ENCODE results near the gene PECR.

GRCh38 chr2:216034065-216034464, 47.5 kb downstream of the PECR start:
- TF ChIP-seq GABPB1 (CRISPR knock-in tag; IDR thresholded peaks at IDR 0.05) (no peak), CEBPB (tag; IDR thresholded peaks at IDR 0.05) (no peak), MAX (CRISPR knock-in tag; IDR thresholded peaks at IDR 0.05) (no peak), CTCF (IDR thresholded peaks at IDR 0.05 in 2 of 3, conservative IDR thresholded peaks at IDR 0.05 in 1 of 3; ENCODE audit: insufficient read depth in 2 of 3, low read depth in 1 of 3, low read length in 3 of 3) (peak; percentile 57 to 77 (median 69)), POLR2A (conservative IDR thresholded peaks at IDR 0.05) (no peak), RFX5 (IDR thresholded peaks at IDR 0.05; ENCODE audit: low read depth, low read length) (no peak), POLR2H (tag; IDR thresholded peaks at IDR 0.05; ENCODE audit: low read depth) (no peak), BRD9 (IDR thresholded peaks at IDR 0.05; ENCODE audit: low read depth, partially characterized antibody) (no peak), NCOA2 (IDR thresholded peaks at IDR 0.05; ENCODE audit: partially characterized antibody in 2 of 2) (no peak), ZKSCAN8 (CRISPR knock-in tag; IDR thresholded peaks at IDR 0.05) (no peak), HMGXB4 (CRISPR knock-in tag; IDR thresholded peaks at IDR 0.05) (no peak), SMAD1 (IDR thresholded peaks at IDR 0.05; ENCODE audit: low read depth, low read length, partially characterized antibody) (no peak)
